ENCODE measurements around the gene TMEM185A.
A peak's percentile ranks its signal among the peaks of the same experiment; 100 is the strongest.
"Not testable (repeated sequence)": the region's sequence is repeated elsewhere in the genome, so short reads cannot be mapped to it uniquely, and the experiment has no call there.

Gene TMEM185A

DNA sequence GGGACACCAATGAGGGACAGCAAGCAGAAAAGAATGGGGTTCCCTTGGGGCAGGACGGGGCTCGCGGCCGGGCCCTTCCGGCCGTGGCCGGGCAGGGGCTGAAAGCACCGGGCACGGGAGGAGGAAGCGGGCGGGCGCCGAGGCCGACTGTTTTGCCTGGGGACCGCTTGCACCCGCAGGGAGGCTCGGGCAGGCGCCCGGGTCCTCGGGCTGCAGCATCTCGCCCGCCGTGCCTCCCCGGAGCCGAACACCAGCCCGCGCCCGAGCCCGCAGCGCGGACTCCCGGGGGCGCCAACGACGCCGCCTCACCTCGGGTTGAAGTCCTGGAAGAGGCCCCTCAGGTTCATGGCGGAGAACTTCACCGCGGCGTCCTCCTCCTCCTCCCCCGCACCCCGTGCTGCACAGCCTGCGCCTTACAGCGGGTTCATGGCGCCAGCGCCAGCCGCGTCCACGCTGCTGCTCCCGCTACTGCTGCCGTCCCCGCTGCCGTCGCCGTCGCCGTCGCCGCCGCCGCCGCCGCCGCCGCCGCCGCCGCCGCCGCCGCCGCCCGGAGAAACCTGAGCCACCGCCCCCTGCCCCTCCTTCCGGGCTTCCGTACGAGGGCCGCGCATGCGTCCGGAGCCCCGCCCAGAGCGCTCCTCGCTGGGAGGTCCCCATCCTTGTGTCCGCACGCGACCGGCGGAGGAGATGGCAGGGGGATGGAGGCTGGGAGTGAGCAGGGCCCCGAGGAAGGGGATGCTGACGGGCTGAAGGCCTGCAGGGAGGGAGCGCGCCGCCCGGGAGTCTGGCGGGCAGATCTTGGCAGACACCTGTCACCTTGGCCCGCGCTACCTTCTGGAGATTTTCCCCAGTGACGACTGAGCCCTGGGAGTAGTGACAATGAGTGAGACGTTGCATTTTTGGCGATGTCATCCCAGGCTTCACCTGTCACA is at the start of gene TMEM185A:
Gene TMEM185A (minus strand): TSS at position 559 of the 932 bp plus-strand sequence. CDS start 212 bp downstream, at position 347.
- peak; percentile 84 for ATAC-seq
- DNase-seq = peak; percentile 80

DNA sequence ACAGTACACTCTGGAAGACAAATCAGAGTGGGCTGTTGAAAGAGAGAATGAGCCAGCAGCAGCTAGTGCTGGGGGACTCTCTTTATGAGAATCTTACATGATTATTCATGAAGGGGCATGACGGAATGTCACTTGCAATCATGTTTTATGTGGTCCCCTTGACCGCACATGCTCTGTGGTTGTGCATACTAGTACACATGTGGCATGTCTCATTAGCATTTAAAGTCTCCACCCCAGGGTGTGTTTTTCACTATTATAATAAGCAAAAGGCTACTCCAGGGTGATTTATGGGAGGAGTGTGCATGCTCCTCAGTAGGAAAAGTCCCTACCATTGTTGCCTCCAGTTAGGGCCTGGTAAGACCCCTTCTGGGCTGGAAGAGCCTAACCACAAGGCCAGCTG is 49.6 kb upstream of the TMEM185A start:
- no peak for ATAC-seq
- no peak for DNase-seq

DNA sequence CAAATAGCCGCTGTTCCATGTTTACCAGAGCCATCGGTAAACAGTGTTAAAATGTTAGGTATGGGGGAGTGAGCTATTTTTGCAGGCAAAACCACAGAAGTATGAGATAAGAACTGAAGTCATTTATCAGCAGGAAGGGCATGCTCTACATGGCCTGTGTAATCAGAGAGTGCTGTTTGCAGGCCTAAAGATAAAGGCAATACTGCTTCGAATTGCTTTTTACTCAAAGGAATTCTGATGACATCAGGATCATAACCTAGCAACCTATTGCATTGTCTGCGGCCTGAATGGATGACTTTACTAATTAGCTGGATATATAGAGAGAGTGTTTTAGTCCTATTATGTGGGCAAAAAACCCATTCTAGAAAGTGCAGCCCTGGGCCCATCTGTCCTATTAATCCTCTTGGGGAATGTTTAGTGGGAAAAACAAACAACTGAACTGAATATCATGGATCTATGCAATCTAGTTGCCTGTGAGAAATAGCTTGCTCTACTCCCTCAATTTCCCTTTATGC is 47.6 kb upstream of the TMEM185A start:
- ATAC-seq, DNase-seq: not testable (repeated sequence)

DNA sequence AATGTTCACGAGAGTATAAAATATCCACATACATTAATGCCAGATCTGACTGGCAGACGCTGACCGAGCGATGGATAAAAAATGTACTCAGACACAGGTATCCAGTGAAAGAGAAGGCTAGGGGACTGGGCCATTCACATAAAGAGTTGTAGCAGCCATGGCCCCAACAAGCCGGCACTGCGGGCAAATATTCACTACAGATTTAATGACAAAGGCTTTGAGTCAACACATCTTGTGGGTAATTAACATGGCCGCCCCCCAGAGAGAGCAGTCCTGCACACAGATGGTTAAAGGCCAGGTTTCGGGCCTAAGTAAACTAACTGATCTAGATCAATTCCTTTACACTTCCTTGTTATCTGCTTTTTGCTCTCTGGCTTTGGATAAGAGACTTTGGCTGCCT is 44.0 kb upstream of the TMEM185A start:
- ATAC-seq, DNase-seq: not testable (repeated sequence)

DNA sequence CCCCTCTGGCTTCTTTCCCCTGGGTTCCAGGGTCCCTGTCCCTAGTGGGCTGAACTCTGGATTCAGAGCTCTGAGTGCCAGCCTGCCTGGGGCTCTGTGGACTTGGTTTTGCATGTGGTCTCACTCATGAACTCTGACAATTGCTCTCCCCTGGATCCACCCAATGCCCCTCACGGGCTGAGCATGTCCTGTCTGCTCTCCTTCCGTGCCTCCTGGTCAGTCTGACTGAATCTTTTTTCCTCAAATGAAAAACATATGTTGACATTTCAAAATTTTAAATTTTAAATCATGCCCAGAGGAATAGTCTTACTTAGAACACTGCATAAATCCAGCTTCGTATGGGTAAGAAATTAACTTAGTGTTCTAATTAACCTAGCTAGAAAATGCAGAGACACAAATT is 43.5 kb upstream of the TMEM185A start:
- ATAC-seq, DNase-seq: not testable (repeated sequence)

DNA sequence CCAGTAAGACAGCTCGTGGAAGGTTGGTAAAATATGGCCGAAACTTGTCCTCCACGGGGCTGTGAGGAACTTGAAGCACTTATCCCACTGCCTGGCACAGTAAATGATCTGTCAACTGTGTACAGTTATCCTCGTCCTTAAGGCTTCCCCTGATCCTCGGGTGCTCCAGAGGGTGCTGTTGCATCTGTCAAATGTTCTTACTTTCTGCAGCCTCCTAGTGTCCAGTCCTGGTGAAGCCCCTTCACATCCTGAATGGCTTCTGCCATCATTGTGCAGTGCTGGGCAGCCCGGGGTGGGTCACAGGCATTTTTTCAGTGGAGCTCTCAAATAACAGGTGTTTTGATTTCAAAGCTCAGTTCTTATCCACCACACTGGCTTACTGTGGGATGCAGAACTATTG is 29.0 kb upstream of the TMEM185A start:
- DNase-seq = not testable (repeated sequence)
- ATAC-seq = peak; percentile 19

DNA sequence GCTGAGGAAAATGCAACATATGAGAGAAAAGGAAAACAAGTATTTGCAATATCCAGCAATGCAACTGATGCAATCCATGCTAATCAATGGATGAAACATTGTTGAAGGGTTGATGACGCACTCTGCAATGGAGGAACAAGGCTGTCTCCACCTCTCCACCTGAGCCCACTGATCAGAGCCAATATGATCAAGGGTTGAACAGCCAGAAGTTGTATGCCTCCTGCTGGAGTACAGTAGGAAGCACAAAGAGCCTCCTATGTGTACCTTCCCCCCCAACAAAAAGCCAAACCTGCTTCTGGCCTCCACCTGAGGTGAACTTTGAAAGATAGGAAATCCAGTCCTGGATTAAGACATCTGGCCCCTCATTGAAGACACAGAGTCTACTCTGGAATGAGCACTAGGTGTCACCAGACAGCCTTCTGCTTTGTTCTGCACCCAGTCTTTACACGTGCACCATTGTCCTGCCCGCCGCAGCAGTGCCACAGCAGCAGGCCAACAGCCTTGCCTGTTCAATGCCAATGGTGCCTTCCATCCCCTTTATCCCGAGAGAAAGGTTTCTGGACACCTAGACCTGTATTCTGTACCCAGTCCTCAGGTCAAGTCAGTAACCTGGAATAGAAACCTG is 24.8 kb upstream of the TMEM185A start:
- DNase-seq, ATAC-seq: not testable (repeated sequence)

DNA sequence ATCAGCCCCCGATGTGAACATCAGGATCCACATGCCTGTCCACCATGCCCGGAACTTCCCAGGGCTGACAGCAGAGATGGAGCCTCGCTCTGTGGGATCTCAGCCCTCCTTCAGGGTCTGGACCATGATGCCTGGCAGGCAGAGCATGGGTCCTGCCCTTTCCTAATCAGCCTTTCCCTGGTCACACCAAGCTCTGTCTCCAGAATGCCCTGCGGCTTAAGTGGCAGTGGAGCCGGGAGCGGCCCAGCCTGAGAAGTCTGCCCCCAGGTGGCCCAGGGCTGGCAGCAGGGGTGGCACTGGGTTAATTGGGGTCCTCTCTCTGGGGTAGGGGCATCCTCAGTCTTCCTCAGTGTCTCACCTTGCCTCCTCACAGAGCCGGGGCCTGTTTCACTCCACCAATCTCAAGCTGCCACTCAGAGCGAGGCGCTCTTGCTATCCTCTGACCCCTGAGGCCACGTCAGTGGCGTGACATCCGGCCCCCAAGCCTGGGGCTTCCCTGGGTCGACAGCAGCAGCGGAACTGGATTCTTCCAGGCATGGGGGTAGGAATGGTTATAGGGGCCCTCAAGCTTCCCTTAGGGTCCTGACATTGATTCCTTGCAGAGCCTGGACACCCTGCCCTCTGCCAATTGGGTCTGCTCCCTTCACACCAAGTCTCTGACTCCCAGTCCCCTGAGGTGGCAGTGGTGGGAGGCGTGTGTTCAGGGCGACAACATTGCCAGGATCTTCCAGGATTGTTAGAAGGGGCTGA is 20.8 kb upstream of the TMEM185A start:
- ATAC-seq = no peak
- no peak for DNase-seq

DNA sequence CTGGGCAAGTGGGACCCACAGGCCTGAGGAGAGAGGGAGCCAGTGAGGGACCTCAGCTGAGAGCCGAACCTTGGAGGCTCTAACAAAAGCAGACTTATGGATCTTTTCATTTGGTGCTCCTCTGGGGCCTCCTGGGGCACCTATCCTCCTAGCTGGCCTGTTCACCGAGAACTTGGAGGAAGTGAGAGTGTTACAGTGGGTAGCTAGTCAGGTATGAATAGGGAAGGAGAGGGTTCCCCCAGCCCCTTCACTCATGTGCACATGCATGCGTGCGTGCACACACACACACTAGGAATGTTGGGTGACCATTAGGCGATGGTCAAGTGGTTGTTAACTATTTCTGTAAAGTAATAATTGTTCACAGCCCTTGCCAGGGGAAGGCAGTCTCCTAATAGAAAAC is 18.6 kb upstream of the TMEM185A start:
- no peak for ATAC-seq
- DNase-seq = no peak

DNA sequence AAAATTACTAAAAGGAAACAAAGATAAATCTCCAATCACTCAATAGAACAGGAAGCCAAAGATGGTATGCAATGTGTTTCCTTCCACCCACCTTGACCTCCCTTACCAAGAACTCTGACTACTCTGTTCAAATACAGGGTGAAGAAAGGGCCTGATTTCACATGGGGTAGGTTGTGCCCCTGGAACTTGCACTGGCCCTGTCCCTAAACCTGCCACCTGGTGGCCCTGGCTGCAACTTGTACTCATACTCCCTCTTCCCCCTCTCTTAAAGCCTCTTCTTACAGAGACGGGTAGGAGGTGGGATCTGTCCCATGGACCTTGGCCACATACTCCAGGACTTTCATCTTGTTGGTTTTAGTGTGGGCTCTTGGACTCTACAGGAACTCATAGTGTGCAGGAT is 17.3 kb upstream of the TMEM185A start:
- DNase-seq (no peak), ATAC-seq (no peak)

DNA sequence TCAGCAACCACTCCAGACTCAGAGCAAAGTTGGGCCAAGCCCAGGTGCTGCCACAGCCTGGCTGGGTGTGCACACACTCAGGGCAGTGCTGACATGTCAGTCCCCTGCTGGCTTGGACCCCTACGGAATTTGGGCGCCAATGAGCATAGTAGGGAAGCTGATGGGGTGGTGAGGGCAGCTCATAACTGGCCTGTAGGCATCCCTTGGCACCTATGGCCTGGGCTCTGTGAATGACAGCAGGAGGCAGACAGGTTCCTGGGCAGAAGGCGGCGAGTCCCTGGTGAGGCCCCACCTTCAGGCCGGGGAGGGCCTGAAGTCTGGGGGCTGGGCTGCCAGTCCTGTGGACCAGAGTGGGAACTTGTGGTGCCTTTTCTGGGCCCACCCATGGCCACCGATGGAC is 15.9 kb upstream of the TMEM185A start:
- ATAC-seq (no peak), DNase-seq (no peak)

DNA sequence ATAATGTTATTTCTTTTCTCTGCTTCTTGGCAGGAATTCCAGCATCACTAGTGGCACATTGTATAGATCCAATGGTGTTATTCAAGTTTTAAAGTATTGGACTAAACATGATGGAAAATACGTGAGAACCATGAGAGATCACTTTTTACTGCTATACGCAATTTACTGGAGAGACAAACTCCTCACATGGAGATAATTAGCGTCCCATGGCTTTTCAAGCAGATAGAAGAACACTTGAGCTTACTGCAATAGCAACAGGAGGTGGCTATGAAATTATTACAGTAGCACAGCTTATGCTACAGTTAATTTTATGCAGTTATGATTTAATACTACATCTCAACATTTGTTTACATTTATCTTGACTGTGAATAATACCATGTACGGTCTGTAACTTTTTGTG is 11.9 kb upstream of the TMEM185A start:
- DNase-seq = no peak

DNA sequence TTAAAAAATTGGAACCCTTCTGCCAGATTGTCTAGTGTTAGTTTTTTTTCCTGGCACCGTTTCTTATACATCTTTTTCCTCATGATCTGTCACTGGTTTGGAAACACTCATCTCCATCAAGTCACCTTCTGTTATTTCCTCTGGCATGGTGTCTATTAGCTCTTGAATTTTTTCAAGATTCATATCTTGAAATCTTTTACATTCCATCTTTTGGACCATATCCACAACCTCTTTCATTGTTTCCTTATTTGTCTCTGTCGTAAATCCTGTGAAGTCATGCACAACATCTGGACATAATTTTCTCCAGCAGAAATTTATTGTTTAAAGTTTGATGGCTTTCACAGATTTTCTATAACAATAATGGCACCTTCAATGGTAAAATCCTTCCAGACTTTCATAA is 10.2 kb upstream of the TMEM185A start:
- DNase-seq (no peak), ATAC-seq (no peak)

More for the DNA sequence above, 11.9 kb upstream of the TMEM185A start:
- no peak for ATAC-seq

DNA sequence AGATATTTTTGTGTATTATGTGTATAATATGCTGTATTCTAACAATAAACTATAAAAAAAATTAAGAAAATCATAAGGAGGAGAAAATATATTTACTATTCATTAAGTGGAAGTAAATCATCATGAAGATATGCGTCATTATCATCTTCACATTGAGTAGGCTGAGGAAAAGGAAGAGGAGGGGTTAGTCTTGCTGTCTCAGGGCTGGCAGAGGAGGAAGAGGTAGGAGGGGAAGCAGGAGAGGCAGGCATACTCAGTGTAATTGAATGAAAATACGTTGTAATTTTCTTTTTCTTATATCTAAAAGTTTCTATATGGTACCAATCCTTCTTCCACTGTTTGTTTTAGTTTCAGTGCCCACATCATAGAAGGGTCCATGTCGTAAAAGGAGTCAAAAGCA is 9.8 kb upstream of the TMEM185A start:
- ATAC-seq (no peak), DNase-seq (no peak)

DNA sequence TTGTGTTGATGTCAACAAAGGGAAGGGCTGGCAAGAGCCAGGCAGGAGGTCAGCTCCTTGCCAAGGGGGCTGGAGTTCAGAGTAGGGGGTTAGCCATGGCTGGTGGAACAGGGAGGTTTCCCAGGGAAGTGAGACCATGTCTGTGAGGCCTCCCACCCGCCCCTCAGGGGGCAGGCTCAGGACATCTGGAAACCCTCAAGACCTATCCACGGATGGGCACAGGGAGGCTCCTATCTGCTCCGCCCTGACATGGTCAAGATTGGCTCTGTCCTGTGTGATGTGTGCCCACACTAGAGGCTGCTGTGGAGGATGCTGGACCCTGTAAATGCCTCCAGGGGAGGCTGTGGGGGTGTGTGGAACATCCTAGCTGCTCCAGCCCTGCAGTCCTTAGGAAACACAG is 8.0 kb upstream of the TMEM185A start:
- no peak for DNase-seq
- ATAC-seq = no peak

DNA sequence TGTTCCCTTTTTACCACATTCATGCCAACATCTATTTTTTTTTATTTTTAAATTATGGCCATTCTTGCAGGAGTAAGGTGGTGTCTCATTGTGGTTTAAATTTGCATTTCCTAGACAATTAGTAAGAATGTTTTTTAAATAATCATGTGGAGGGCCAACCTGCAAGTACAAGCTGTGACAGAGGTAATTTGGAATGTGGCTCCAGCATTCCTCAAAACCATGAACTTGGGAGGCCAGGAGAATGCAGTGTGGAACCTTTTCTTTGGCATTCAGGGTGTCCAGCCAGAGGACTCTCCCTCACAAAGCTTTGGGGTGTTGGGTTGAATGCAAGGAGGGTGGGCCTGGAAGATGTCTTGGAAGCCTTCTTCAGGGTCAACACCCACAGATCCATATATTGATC is 7.3 kb upstream of the TMEM185A start:
- ATAC-seq (no peak), DNase-seq (no peak)

DNA sequence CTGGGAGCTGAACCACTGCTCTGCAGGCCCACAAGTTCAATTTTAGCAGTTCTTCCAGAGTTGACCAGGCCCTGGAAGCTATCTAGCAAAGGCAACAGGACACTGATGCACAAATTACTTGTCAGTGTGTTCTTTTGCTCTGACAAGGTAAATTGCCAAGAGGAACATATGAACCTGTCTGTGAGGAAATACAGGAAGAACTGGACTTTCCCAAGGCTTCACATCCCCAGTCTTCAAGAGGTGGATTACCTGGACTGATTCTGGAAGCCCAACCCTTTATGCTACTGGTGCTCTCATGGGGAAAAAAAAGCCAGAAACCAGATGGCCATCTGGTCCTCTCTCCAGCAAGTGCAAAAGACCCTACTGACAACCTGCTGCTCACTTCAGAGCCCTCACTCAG is 1.9 kb upstream of the TMEM185A start:
- no peak for ATAC-seq
- no peak for DNase-seq

DNA sequence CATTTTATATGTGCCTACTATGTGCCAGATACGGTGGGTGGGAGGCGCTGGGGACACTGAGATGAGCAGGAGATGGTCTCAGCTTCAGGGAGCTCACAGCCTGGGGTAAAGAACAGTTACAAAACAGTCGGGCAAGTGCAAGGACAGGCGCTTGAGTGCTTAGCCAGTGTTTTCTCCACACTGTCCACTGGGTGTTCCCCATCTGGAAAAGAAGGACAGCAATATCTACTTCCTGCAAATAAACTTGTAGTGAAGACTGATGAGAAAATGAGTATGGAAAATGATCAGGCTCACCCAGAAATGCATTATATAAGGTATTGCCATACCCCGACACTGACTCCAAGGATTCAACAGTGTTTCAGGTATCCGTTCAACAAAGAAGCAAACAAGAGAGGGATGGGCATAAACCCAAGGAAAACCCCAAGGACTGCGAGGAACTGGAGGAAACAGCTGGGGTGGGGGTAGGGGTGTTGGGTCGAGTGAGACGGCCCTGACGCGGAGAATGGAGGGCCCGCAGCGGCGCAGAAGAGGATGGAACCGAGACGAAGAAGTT is 835 bp downstream of the TMEM185A start:
- peak; percentile 11 for DNase-seq
- peak; percentile 3 for ATAC-seq

DNA sequence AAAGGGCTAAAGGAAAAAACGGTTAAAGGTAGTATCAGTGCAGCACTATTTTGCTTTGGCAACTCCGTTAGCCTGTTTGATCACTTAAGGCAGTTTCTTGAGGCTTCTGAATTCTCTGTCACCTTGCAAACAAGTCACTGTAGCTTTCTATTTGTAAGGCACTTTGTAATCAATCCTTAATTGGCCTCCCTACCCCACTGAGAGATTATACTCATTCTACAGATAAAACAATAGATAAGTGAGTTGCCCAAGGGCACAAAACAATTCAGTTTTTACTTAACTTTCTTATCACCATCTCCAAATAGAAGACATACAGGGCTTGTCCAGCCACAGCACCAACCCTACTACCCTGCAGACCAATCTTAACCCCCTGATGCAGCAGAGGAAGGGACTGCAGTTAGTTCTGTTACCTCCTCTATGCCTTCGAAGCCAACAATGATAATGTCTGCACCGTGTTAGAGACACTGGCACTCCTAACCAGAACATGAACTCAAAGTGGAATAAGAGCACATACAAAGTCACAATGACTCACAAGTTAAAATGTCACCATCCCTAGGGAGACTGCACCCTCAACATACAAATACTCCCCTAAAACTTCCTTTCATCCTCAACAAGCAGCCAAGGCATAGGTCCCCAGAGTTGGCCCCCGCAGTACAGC is 1.7 kb downstream of the TMEM185A start:
- ATAC-seq (no peak), DNase-seq (no peak)

DNA sequence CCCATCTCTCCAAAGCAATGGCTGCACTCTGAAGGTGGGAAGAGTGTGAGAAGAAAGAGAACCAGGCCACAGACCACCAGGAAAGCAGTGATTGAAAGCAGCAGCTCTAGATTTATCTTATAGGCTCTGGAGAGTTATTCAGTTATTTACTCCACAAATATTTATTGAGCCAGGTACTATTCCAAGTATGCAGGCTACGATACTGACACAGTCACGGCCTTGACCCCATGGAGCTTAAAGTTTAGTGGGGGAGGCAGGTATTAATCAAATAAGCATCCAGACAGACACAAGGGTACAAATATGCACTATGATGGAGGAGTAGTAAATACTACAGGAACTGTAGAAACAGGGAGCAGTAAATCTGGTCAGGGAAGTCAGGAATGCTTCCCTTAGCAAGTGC is 2.8 kb downstream of the TMEM185A start:
- ATAC-seq (no peak), DNase-seq (no peak)

DNA sequence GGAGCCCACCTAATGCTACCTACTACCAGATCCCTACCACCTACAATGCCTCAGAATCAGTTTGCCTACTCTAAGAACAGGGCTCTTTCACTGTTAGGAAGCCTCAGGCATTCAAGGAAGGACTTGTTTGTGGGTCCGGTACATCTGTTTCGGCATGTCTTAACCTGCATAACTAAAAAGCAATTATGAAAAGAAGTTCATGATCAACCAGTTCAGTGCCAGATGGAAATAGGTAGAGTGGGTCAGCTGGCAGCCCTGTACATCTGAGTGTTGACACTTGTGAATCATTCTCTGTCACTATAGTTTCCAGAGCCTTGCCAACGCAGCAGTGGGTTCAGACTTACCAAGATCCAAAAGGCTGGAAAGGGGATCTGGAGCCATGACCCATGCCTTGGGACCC is 3.3 kb downstream of the TMEM185A start:
- ATAC-seq (no peak), DNase-seq (no peak)

DNA sequence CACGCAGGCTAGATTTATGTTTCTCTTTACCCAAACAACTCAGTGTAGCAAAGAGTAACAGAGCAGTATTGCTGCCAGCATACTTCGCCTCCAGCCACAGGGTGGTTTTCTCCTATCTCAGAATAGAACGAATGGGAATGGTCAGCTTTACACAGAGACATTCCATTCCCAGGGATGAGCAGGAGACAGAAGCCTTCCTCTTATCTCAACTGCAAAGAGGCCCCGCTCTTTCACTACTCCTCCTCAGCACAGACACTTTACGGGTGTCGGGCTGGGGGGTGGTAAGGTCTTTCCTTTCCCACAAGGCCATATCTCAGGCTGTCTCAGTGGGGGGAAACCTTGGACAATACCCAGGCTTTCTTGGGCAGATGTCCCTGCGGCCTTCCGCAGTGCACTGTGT is 4.8 kb downstream of the TMEM185A start:
- not testable (repeated sequence) for ATAC-seq, DNase-seq
